Glomerular endothelial cell (primary cell): ENCODE measurements around the gene KRT6B. TPM values are rescaled to one million over a fixed set of nuclear protein-coding genes. Genes with fewer than 3 reads are reported as not detected.
"Not testable (repeated sequence)": the region's sequence is repeated elsewhere in the genome, so short reads cannot be mapped to it uniquely, and the experiment has no call there.

Experiments used
- DNase-seq: peaks from one replicate; pipeline ENCODE4 v3.0.0-alpha.2; 2011; ENCODE audit warnings: low read depth, low spot score; ENCODE audit errors: extremely low read depth
- total RNA-seq: library from RNA; depleted of rRNA; stranded (reverse); fragments of >200 nt; gene quantifications from 2 replicates; pipeline ENCODE4 v1.2.3, GENCODE V29; 2015

KRT6B gene
- total RNA-seq, 1 donor from 2014 or later = not detected

DNA sequence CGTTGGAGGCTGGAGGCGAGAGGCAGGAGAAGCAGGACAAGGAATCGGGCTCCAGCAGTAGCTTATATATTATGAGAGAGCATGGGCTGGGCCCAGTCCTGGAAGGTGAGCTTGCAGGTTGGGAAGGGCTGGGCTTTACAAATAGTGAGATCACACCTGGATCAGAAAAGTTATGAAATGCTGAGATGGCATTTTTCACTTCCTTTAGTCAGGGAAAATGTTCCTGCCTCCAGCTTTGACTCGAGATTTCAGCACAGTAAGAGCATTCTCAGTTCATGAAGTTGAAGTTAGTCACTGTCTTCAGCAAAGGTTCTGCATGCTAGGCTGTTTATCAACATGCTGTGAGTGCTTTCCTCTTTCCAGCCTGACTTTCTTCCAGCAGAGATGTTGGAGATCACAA, 21.8 kb upstream of the KRT6B start, which contains the start of gene KRT6C:
Gene KRT6C (minus strand): TSS at position 38 of the 400 bp plus-strand sequence. CDS start 68 bp downstream, outside the sequence.
- DNase-seq = no peak

GRCh38 chr12:52469853-52470252, 17.9 kb upstream of the KRT6B start:
- no peak for DNase-seq

- DNase-seq = no peak
Observed at GRCh38 chr12:52464897-52465296, 13.0 kb upstream of the KRT6B start.

GRCh38 chr12:52461693-52462092, 9.7 kb upstream of the KRT6B start:
- no peak for DNase-seq

DNA sequence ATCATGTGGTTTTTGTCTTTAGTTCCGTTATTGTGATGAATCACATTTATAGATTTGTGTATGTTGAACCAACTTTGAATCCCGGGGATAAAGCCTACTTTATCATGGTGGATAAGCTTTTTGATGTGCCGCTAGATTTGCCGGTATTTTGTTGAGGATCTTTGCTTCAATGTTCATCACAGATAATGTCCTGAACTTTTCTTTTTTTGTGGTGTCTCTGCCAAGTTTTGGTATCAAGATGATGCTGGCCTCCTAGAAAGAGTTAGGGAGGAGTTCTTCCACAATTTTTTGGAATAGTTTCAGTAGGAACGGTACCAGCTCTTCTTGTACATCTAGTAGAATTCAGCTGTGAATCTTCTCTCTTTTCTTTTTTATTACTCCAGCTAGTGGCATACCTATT, 6.9 kb upstream of the KRT6B start:
- no peak for DNase-seq

DNA sequence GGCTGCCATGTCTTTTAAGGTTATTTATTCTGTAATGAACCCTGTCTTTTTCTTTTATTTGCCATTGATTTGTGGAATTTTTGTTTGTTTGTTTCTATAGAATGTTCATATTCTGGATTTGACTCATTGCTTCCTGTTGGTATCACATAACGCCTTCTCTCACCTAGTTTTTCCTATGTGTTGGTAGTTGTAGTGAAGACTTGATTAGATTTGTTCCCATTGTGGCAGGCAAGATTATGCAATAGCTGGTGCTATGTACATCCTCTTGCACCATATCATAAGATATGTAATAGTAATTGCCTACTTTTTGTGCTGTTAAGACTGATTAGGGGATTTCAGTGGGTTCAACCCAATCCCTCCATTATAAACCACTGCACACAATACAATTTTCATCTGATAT, 3.9 kb upstream of the KRT6B start:
- no peak for DNase-seq

DNA sequence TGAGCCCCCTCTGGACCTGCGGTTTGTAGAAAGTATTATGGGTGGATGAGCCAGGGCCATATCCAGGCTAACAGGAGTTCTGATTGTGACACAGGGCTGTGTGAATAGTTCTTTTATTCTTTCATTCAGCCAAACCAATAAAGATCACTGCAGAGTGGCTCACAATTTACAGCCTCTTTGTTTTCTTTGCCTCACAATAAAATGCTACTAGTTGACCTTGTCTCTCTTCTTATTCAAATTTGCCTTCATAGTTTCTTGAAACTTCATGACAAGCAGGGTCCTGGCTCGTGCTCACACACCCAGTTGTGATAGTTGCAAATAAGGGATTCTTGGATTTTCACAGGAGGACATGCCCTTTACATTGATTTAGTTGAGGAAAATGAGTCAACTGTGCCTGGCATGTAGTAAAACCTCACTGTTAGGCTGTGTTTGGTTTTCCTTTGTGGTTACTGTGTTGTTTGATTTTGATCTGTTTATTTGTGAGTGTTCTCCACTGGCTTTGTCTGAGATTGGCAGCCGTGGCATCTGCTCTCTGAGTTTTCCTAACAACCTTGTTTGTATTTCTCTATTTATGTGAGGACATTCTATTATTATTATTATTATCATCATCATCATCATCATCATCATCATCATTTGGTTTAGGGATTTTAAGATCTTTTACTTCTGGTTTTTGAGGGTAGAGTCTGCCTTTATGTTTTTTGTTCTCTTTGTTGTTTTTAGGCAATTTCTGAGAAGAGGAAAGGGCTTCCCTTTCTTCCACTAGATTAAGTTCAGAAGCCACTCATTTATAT, 2.7 kb upstream of the KRT6B start:
- no peak for DNase-seq

DNA sequence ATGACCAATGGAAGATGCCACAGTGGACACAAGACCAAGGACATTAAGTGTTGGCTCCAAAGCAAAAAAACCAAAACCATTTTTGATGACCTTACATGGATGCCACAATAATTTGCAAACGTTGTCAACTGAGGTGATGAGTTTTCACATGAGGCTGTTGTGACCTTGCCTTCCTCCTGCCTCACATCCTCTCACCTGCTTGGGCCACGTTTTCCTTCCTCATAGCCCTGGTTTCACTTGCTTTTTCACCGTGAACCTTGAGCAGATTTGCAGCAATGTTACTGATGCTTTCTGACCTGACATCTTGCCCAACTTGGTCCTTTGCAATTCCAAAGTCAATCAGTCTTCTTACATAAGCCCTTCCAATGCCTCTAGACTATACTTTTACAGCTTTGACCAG, 3.7 kb downstream of the KRT6B start:
- no peak for DNase-seq

GRCh38 chr12:52447196-52447595, 4.8 kb downstream of the KRT6B start:
- not testable (repeated sequence) for DNase-seq

- no peak for DNase-seq
Observed at GRCh38 chr12:52446367-52447045, 5.4 kb downstream of the KRT6B start.

GRCh38 chr12:52445876-52446275, 6.1 kb downstream of the KRT6B start:
- DNase-seq = no peak

- DNase-seq = no peak
Observed at GRCh38 chr12:52444647-52445595, 7.0 kb downstream of the KRT6B start.

DNA sequence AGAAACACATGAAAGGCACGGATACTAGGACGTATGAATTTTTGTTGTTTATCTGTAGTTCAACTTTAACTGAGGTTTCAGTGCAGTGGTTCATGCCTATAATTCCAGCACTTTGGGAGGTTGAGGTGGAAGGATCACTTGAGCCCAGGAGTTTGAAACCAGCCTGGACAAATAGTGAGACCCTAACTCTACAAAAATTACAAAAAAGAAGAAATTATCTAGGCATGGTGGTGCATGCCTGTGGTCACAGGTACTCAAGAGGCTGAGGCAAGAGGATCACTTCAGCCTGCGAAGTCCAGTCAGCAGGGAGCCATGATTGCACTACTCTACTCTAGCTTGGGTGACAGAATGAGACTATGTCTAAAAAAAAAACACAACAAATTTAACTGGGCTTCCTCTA, 8.0 kb downstream of the KRT6B start:
- no peak for DNase-seq

GRCh38 chr12:52442600-52443061, 9.3 kb downstream of the KRT6B start:
- no peak for DNase-seq

- DNase-seq = no peak
Observed at GRCh38 chr12:52441320-52441911, 10.5 kb downstream of the KRT6B start.

- DNase-seq = no peak
Observed at GRCh38 chr12:52440821-52441319, 11.1 kb downstream of the KRT6B start.

DNA sequence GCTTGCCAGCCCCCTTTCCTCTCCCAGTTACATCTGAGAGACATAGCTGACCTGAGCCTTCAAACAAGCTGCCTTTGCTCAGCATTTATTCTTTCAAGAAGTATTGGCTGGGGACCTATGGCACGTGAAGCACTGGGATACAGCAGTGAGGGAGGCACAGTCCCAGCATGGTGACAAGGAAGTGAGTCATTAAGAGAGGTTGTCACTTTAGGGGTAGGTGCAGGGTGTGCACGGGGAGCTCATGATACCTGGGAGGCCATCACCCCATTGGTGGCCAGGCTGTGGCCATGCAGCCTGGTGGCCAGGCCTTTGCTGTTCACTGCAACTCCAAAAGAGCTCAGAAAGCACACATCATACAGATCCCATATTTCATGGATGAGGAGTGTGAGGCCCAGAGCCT, 12.1 kb downstream of the KRT6B start:
- no peak for DNase-seq

GRCh38 chr12:52439420-52439819, 12.5 kb downstream of the KRT6B start:
- no peak for DNase-seq

GRCh38 chr12:52438305-52439301, 13.3 kb downstream of the KRT6B start:
- DNase-seq = no peak
